ENCODE data around the gene PIP5KL1.

PIP5KL1 gene

DNA sequence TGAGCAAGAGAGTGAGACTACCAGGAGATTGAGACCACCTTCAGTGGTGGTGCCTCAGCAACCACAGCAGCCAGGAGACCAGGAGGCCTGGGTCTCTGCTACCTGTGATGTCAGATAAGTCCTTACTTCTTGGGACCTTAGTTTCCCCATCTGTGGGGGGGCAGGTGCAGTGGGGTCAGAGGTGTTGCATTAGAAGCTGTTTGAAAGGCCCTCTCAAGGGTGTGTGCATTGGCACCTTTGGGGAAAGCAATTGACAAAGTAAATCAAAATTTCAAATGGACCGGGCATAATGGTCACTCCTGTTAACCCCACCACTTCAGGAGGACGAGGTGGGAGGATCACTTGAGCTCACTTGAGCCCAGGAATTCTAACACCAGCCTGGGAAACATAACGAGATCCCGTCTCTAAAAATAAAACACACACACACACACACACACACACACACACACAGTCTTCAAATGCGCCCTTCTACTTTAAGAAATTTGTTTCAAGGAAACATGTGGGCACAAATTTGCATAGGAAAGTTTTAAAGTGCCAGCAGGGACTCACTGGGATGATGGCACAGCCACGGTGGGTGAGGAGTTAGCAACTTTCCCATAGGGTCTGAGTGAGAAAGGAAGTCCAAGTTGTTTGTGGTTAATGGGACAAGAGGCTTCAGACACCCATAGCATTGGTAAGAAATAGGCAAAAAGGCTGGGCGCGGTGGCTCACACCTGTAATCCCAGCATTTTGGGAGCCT, 51.8 kb downstream of the PIP5KL1 start:
- TF ChIP-seq CREB1 (IDR thresholded peaks at IDR 0.05; ENCODE audit: low read depth) (no peak), TEAD4 (IDR thresholded peaks at IDR 0.05) (no peak)
- TF ChIP-seq, protein P1, sequence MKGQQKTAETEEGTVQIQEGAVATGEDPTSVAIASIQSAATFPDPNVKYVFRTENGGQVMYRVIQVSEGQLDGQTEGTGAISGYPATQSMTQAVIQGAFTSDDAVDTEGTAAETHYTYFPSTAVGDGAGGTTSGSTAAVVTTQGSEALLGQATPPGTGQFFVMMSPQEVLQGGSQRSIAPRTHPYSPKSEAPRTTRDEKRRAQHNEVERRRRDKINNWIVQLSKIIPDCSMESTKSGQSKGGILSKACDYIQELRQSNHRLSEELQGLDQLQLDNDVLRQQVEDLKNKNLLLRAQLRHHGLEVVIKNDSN (IDR thresholded peaks at IDR 0.05), result no peak
- TF ChIP-seq, protein P2, sequence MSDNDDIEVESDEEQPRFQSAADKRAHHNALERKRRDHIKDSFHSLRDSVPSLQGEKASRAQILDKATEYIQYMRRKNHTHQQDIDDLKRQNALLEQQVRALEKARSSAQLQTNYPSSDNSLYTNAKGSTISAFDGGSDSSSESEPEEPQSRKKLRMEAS (IDR thresholded peaks at IDR 0.05), result no peak

DNA sequence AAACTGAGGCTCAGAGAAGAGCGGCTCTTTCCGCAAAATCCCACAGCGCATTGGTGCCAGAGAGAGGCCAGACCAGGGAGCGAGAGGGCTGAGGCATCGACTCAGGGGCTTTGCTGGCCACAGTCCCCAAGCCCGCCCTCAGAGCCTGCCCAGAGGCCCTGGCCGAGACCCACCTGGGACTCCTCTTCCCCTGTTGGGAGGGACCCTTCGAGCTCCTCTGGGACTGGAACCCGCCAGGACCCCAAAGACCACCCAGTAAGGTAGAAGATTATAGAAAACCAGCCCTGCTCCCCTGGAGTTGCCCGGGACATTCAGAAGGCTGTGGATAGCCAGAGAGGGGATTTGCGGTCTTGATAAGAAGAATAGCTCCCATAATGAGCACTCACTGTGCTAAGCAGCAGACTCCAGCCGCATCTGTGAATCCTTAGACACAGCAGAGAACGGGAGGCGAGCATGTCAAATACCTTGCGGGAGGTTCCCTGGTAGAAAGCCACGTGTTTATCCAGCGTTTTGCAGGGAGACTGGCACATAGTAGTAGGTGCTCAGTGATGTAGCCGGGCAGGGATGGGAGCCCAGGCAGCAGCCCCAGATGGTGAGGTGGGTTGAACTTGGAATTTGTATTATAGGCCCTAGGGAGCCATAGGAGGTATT, 52.5 kb downstream of the PIP5KL1 start:
- TF ChIP-seq YY1 (IDR thresholded peaks at IDR 0.05; ENCODE audit: low read depth), result no peak
- no peak for TF ChIP-seq RAD21 (IDR thresholded peaks at IDR 0.05; ENCODE audit: low read depth)
- TF ChIP-seq, protein P2 (IDR thresholded peaks at IDR 0.05), result no peak
- no peak for TF ChIP-seq CREB1 (IDR thresholded peaks at IDR 0.05; ENCODE audit: low read depth)
- TF ChIP-seq TAF1 (IDR thresholded peaks at IDR 0.05; ENCODE audit: low read depth), result no peak
- no peak for TF ChIP-seq NFIC (IDR thresholded peaks at IDR 0.05)
- no peak for TF ChIP-seq TEAD4 (IDR thresholded peaks at IDR 0.05)
- TF ChIP-seq, protein P1 (IDR thresholded peaks at IDR 0.05), result no peak

DNA sequence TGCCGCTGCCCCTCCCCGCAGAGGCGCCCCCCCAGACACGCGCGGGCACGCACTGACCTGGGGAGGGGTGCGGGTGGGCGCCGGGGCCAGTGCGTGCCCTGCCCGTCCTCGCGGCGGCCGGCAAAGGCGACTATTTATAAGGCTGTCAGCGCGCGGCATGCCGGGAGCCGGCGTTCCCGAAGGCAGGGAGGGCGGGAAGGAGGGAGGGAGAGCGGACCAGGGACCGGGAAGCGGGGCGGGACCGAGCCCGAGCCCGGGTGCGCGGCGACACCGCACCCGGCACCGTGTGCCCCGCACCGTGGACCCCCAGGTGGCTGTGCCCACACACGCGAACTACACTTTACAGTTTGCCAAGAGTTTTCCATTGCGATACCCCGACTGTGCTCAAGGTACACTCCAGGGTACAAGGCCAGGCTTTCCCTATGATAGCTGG, 53.0 kb downstream of the PIP5KL1 start, which contains the start of gene AK1:
AK1 (minus strand) TSS at position 110 of the 433 bp plus-strand sequence. CDS start 3,058 bp downstream, outside the sequence.
- TF ChIP-seq YY1 (IDR thresholded peaks at IDR 0.05; ENCODE audit: low read depth) (no peak), TAF1 (IDR thresholded peaks at IDR 0.05; ENCODE audit: low read depth) (peak; percentile 41; the same call in 1 of the 2 replicates), TEAD4 (IDR thresholded peaks at IDR 0.05) (peak; percentile 35; the same call in 1 of the 2 replicates)
- TF ChIP-seq, protein P2 (IDR thresholded peaks at IDR 0.05), result peak; percentile 79

DNA sequence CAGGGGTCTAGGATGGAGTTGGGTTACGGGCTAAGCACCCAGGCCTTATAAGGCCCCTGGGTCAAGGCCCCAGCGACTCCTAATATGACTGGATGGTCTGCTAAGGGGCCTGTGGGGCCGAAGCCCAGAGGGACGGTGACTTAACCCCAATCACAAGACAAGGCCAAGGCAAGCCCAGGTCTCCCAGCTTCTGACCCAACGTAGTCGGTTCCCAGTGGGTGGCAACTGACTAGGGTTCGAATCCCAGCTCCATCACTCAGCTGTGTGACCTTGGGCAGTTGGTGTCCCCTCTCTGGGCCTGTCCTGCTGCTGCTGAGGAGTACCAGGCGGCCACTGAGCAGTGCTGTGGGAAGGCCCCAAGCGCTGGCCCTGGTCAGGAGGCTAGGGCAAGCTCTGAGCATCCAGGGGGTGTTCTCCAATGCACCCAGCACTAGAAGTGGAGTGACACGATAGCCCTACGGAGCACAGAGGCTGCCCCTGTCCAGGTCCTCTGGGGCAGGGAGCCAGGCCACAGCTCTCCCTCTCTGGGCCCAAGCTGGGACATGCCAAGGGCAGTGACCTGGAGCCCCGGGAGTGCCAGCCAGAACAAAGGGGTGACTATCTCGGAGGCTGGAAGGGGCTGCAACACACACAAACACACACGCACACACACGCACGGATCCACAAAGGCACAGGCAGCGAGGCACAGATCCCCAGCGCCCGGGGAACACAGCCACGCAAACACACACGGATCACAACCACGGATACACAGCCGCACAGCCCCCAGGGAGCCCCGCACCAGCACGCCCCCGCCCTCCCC, 53.6 kb downstream of the PIP5KL1 start:
- no peak for TF ChIP-seq CREB1 (IDR thresholded peaks at IDR 0.05; ENCODE audit: low read depth)
- no peak for TF ChIP-seq TCF12 (IDR thresholded peaks at IDR 0.05; ENCODE audit: low read depth)

DNA sequence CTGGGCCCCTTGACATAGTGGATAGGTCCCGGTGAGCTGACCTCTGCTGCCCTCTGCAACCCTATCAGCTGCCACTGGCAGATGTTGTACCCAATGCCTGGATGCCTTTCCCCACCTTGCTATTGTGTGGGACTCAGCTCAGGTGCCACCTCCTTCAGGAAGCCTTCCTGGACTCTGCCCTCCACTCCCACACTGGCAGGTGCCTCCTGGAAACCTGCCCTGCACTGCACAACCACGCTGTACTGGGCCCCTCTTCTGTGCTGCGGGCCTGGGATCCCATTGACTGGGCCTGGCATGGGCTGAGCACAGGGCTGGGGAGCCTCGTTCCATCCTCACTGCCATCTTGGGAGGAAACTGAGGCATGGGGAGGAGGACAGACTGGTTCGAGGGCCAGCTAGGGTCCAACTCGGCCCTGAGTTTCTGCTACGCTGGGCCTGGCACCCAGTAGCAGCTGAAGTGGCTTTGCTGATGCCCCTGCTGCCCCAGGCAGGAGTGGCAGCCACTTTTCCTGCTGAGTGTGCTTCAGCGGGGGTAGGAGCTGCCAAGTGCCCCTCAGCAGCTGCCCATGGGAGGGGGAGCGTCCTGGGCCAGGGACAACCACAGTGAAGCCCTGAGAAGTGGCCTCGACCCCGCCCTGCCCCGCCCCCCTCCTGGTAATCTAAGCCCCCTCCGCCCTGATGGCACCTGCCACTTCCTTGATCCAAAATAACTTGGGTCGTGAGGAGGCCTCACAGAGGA, 54.4 kb downstream of the PIP5KL1 start:
- TF ChIP-seq FOXM1 (IDR thresholded peaks at IDR 0.05; ENCODE audit: borderline replicate concordance, low read depth), result no peak
- TF ChIP-seq, protein P2 (IDR thresholded peaks at IDR 0.05), result no peak
- no peak for TF ChIP-seq CEBPB (IDR thresholded peaks at IDR 0.05)
- no peak for TF ChIP-seq NFIC (IDR thresholded peaks at IDR 0.05)
- TF ChIP-seq RAD21 (IDR thresholded peaks at IDR 0.05; ENCODE audit: low read depth), result no peak
- no peak for TF ChIP-seq EGR1 (IDR thresholded peaks at IDR 0.05)
- TF ChIP-seq TCF12 (IDR thresholded peaks at IDR 0.05; ENCODE audit: low read depth), result no peak
- TF ChIP-seq TAF1 (IDR thresholded peaks at IDR 0.05; ENCODE audit: low read depth), result no peak
- TF ChIP-seq TEAD4 (IDR thresholded peaks at IDR 0.05), result no peak
- TF ChIP-seq, protein P1 (IDR thresholded peaks at IDR 0.05), result no peak
- no peak for TF ChIP-seq ZBTB7A (IDR thresholded peaks at IDR 0.05; ENCODE audit: low read depth)
- no peak for TF ChIP-seq CREB1 (IDR thresholded peaks at IDR 0.05; ENCODE audit: low read depth)
- TF ChIP-seq YY1 (IDR thresholded peaks at IDR 0.05; ENCODE audit: low read depth), result no peak
- no peak for TF ChIP-seq EP300 (IDR thresholded peaks at IDR 0.05; ENCODE audit: borderline replicate concordance)
- TF ChIP-seq, protein P3, sequence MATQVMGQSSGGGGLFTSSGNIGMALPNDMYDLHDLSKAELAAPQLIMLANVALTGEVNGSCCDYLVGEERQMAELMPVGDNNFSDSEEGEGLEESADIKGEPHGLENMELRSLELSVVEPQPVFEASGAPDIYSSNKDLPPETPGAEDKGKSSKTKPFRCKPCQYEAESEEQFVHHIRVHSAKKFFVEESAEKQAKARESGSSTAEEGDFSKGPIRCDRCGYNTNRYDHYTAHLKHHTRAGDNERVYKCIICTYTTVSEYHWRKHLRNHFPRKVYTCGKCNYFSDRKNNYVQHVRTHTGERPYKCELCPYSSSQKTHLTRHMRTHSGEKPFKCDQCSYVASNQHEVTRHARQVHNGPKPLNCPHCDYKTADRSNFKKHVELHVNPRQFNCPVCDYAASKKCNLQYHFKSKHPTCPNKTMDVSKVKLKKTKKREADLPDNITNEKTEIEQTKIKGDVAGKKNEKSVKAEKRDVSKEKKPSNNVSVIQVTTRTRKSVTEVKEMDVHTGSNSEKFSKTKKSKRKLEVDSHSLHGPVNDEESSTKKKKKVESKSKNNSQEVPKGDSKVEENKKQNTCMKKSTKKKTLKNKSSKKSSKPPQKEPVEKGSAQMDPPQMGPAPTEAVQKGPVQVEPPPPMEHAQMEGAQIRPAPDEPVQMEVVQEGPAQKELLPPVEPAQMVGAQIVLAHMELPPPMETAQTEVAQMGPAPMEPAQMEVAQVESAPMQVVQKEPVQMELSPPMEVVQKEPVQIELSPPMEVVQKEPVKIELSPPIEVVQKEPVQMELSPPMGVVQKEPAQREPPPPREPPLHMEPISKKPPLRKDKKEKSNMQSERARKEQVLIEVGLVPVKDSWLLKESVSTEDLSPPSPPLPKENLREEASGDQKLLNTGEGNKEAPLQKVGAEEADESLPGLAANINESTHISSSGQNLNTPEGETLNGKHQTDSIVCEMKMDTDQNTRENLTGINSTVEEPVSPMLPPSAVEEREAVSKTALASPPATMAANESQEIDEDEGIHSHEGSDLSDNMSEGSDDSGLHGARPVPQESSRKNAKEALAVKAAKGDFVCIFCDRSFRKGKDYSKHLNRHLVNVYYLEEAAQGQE (IDR thresholded peaks at IDR 0.05; ENCODE audit: low read depth), result no peak
